Skeletal muscle tissue (tissue), 4 donors: ENCODE results near the gene ACAN. TPM values are rescaled to one million over a fixed set of nuclear protein-coding genes. Genes with fewer than 3 reads are reported as not detected.

Source experiments
- H3K27ac ChIP-seq: one replicate; pipeline ENCODE4 v1.7.0; 2013; ENCODE audit warnings: mild to moderate bottlenecking, low read depth, low read length, inconsistent platforms
- H3K27me3 ChIP-seq, 3 donors: one replicate each; pipeline ENCODE4 v1.7.0; 2013; ENCODE audit warnings: low read length in 3 of 3; ENCODE audit not compliant: control insufficient read depth in 3 of 3, insufficient read depth in 3 of 3
- H3K36me3 ChIP-seq, 3 donors: one replicate each; pipeline ENCODE4 v1.7.0; 2013; ENCODE audit warnings: low read length in 3 of 3; ENCODE audit not compliant: control insufficient read depth in 3 of 3, insufficient read depth in 3 of 3
- H3K4me1 ChIP-seq, 3 donors: one replicate each; pipeline ENCODE4 v1.7.0; 2013; ENCODE audit warnings: low read length in 3 of 3, mild to moderate bottlenecking in 3 of 3; ENCODE audit not compliant: control insufficient read depth in 3 of 3, insufficient read depth in 3 of 3
- H3K4me3 ChIP-seq, 3 donors: one replicate each; pipeline ENCODE4 v1.7.0; 2013; ENCODE audit warnings: low read length in 3 of 3
- H3K9ac ChIP-seq, 3 donors: one replicate each; pipeline ENCODE4 v1.7.0; 2013; ENCODE audit warnings: low read length in 3 of 3, mild to moderate bottlenecking in 3 of 3, moderate library complexity in 2 of 3, low read depth in 1 of 3
- H3K9me3 ChIP-seq, 3 donors: one replicate each; pipeline ENCODE4 v1.7.0; 2013; ENCODE audit warnings: low read length in 3 of 3; ENCODE audit not compliant: control insufficient read depth in 3 of 3
- total RNA-seq: library from RNA; depleted of rRNA; stranded (reverse); fragments of >200 nt; gene quantifications from one replicate; pipeline ENCODE4 v1.2.3, GENCODE V29; 2014
- donor health status: Osteomylitis.

The ACAN gene
- total RNA-seq: 13.6 TPM

DNA sequence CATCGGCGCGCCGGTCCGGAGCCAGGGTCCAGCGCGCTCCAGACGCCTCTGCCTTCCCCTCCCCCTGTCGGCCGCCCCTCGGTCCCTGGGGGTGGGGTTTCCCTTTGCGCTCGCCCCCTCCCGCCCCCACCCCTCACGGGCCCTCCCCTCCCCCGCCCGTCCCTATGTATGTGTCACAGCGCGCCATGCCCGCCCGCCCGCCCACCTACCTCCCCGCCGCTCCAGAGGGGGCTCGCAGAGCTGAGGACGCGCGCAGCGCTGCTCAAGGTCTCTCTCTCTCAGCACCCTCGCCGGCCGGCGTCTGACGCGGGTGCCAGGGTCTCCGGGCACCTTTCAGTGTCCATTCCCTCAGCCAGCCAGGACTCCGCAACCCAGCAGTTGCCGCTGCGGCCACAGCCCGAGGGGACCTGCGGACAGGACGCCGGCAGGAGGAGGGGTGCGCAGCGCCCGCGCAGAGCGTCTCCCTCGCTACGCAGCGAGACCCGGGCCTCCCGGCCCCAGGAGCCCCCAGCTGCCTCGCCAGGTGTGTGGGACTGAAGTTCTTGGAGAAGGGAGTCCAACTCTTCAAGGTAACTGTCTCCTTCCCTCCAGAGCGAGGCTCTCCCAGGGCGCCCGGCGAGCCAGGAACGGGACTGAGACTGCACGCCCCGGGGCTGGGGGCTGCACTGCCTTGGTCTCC, at the start of gene ACAN:
Gene ACAN, plus strand, starts transcription at position 196 of the 679 bp plus-strand sequence. CDS start 32,771 bp downstream, outside the sequence.
- H3K27ac ChIP-seq: no peak within 1 kb of the TSS

DNA sequence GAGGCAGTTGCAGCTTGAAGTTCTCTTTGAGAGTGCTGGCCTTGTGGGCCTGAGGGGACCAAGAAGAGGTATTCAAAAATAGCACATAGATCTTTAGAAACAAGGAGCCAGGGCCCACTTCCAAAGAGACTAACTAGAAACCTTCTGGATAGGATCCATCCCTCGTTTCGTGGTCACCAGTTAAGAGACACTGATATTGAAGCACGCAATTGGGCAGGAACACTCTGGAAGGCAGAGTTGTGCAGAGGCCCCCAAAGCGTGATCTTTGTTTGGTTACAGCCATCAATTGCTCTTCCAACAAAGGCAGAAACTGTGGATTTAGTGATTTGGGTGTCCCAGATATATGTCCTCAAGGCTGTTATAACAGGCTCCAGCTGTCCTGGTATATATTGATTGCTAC, 46.7 kb upstream of the ACAN start:
- H3K9me3 ChIP-seq: peaks cover 3 to 4% (median 3%) of the 10 kb centered on the region in 3 donors
- no peaks in the 10 kb centered on the region for H3K36me3 ChIP-seq
- H3K9ac ChIP-seq: no peak overlapping the region
- H3K27ac ChIP-seq: no peak overlapping the region
- H3K4me3 ChIP-seq: no peak overlapping the region
- no peaks in the 10 kb centered on the region for H3K27me3 ChIP-seq
- H3K4me1 ChIP-seq: no peaks in the 10 kb centered on the region

More for the DNA sequence above, at the start of gene ACAN:
- no peaks in the 10 kb centered on the region for H3K9me3 ChIP-seq
- H3K27me3 ChIP-seq: peaks cover 55 to 70% (median 67%) of the 10 kb centered on the region in 3 donors
- H3K9ac ChIP-seq: no peak within 1 kb of the TSS
- H3K36me3 ChIP-seq: no peaks in the 10 kb centered on the region
- peak within 1 kb of the TSS in 2 of 3 donors; percentile 32 to 41 for H3K4me3 ChIP-seq
- H3K4me1 ChIP-seq: peaks cover 0 to 5% (median 2%) of the 10 kb centered on the region in 3 donors

DNA sequence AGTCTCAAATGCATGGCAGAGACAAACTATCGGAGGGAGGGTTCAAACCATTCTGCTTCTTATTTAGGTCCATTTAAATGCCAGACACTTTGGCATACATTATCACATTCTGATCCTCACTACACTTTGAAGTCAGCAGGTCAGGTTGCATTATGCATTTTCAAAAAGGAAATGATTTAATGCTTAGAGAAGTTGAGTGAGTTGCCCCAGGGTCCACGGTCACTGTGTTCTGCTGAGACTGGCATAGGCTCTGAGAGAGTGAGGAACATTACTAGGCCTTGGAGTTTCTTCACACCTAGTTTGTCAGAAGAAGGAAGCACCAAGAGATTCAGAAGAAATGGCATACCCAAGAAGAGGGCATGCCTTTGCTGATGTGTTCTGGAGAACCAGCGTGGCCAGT, 46.3 kb upstream of the ACAN start:
- no peak overlapping the region for H3K27ac ChIP-seq

DNA sequence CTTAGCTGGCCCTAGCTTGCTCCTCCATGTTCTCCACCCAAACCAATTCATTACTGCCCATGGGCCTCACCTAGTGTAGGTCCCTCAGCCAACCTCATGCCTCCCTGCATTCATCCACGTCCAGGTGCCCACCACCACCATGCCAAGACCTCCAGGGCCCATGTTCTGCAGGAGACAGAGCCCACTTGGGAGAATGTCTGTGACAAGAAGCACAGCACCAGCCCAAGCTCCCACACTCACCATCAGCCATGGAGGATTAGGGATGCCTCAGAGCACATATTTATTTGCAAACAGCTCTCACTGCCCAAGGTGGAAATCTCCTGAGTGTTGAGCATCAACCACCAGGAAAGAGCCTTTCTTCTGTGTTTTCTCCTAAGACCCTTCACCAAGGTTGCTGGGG, 43.4 kb upstream of the ACAN start:
- no peak overlapping the region for H3K9ac ChIP-seq
- H3K9me3 ChIP-seq: peaks cover 3 to 4% (median 3%) of the 10 kb centered on the region in 3 donors
- H3K4me3 ChIP-seq: no peak overlapping the region
- no peaks in the 10 kb centered on the region for H3K36me3 ChIP-seq
- H3K27ac ChIP-seq: no peak overlapping the region
- no peaks in the 10 kb centered on the region for H3K4me1 ChIP-seq
- H3K27me3 ChIP-seq: peaks cover 0 to 10% (median 3%) of the 10 kb centered on the region in 3 donors

More for the DNA sequence above, 46.3 kb upstream of the ACAN start:
- Histone ChIP-seq H3K4me3 (no peak overlapping the region), H3K27me3 (peaks cover 0 to 3% (median under 1%) of the 10 kb centered on the region in 3 donors), H3K36me3 (no peaks in the 10 kb centered on the region), H3K9ac (no peak overlapping the region), H3K9me3 (peaks cover 3 to 4% (median 3%) of the 10 kb centered on the region in 3 donors), H3K4me1 (no peaks in the 10 kb centered on the region)

DNA sequence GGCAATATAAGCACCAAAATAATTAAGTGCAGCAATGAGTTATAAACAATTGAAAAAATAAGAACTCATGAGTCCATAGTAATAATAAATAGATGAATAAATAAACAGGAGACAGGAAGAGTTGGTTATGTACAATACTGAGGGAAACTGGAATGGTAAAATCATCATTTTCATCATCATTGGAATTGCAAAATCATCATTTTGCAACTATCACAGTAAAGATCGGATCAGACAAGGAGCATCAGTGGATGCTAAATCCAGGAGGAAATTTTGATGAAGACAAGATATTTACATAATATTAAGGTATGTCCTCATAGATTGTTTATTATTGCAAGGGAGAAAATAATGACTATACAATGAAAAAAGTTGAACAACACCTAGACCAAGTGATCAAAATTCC, 38.8 kb upstream of the ACAN start:
- no peaks in the 10 kb centered on the region for H3K4me1 ChIP-seq
- H3K27ac ChIP-seq: no peak overlapping the region
- H3K36me3 ChIP-seq: no peaks in the 10 kb centered on the region
- H3K9ac ChIP-seq: no peak overlapping the region
- peaks cover 5 to 24% (median 14%) of the 10 kb centered on the region in 3 donors for H3K27me3 ChIP-seq
- no peak overlapping the region for H3K4me3 ChIP-seq
- peaks cover 3 to 4% (median 3%) of the 10 kb centered on the region in 3 donors for H3K9me3 ChIP-seq

DNA sequence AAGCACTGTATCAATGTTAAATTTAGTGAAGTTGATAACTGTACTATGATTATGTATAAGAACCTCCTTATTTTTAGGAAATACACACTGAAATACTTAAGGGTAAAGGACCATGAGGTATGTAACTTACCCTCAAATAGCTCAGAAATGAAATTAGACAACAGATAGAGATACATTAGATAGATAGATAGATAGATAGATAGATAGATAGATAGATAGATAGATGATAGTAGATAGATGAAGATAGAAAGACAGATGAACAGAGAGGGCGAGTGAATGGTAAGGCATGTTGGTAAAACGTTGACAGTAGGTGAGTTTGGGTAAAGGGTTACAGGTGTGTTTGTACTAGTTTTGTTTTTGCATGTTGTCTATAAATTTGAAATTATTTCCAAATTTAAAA, 38.0 kb upstream of the ACAN start:
- Histone ChIP-seq H3K4me1 (no peaks in the 10 kb centered on the region), H3K4me3 (no peak overlapping the region), H3K27me3 (peaks cover 12 to 30% (median 21%) of the 10 kb centered on the region in 3 donors), H3K27ac (no peak overlapping the region), H3K9me3 (peaks cover 4 to 6% (median 6%) of the 10 kb centered on the region in 3 donors), H3K9ac (no peak overlapping the region), H3K36me3 (no peaks in the 10 kb centered on the region)

DNA sequence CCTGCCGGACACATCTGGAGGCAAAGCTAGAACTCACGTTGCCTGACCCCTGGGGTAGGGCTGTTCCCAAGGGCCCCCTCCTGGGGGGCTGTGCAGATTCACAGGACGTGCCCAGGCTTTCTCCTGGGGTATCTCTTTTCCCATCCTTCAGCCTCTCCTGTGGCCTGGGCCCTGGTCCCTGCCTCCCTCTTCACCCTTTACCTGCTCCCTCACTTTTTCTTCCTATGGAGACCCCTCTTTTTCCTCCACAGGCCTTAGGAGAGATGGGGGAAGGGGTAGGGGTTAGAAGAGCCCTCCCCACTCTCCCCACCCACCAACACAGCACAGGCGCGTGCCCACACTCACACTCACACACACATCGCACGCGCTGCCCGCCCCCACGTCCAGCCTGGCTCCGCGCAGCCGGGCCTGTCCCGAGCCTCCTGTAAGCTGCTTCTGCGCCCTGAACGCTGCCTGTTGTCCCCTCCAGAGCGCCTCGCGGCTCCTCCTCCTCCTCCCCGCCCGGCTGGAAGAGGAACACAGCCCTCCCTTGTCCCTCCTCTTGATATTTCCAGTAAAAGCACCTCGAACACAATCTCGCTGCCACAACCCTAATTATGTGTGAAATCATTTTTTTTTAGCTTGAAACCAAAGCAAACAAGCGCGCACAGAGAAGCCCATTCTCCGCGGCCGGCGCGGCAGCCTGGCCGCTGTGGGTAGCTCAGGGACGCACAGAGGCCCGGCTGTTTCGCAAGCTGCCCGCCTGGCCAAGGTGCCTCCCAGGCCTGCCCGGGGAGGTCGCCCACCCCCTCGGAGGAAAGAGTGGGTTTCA, 33.9 kb upstream of the ACAN start:
- peaks cover 12 to 21% (median 18%) of the 10 kb centered on the region in 3 donors for H3K27me3 ChIP-seq
- H3K4me1 ChIP-seq: no peaks in the 10 kb centered on the region
- H3K36me3 ChIP-seq: no peaks in the 10 kb centered on the region
- no peak overlapping the region for H3K27ac ChIP-seq
- H3K9me3 ChIP-seq: peaks cover 0 to 6% (median 3%) of the 10 kb centered on the region in 3 donors
- H3K4me3 ChIP-seq: peak overlapping the region in 1 of 3 donors; percentile 14
- H3K9ac ChIP-seq: no peak overlapping the region

DNA sequence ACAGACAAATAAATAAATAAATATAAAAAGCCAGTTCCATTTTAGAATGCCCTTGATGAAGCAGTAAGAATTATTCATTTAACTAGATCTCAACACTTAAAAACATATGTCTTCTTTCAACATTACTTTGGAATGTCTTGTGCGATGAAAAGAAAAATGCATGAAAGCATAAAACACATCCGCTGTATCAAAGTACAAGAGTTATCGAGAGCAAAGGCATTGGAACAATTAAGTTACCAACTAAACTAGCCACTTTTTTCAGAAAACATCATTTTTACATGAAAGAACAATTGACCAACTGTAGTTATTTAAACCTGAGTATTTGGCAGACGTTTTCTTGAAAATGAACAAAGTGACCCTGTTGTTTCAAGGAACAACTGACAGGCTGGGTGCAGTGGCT, 27.5 kb upstream of the ACAN start:
- Histone ChIP-seq H3K36me3 (no peaks in the 10 kb centered on the region), H3K27ac (no peak overlapping the region), H3K9me3 (peaks cover 0 to 5% (median 0%) of the 10 kb centered on the region in 3 donors), H3K9ac (no peak overlapping the region), H3K27me3 (no peaks in the 10 kb centered on the region), H3K4me3 (no peak overlapping the region), H3K4me1 (no peaks in the 10 kb centered on the region)

DNA sequence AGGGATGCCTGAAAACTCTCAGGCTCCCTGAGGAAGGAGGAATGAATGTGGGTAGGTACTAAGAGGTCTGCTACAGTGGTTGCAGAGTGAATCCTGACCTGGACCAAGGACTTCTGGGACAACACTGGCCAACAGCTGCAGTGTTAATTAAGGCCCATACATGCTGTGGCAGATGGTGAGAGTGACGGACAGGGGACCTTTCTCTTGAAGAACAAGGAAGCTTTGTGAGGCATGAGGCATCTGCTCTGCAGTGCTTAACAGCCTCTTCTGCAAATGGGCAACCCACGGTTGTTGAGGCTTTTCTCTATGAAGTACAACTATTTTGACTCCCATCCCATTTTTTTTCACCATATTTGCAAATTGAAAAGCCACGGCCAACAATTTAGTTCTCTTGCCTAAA, 26.6 kb upstream of the ACAN start:
- H3K27me3 ChIP-seq: no peaks in the 10 kb centered on the region
- no peaks in the 10 kb centered on the region for H3K4me1 ChIP-seq
- H3K9me3 ChIP-seq: peaks cover 0 to 5% (median 0%) of the 10 kb centered on the region in 3 donors
- H3K36me3 ChIP-seq: no peaks in the 10 kb centered on the region
- H3K27ac ChIP-seq: no peak overlapping the region
- H3K9ac ChIP-seq: no peak overlapping the region
- H3K4me3 ChIP-seq: no peak overlapping the region

DNA sequence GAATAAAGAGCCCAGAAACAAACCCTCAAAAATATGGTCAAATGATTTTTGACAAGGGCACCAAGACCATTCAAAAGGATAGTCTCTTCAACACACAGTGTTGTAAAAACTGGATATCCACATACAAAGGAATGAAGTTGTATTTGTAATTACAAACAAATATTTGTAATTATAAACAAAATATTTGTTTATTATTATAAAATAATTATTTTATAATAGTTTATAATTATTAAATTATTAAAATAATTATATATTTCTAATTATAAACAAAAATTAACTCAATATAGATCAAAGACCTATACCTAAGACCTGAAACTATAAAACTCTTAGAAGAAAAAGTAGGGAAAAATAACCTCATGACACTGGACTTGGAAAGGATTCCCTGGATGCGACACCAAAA, 23.3 kb upstream of the ACAN start:
- H3K4me1 ChIP-seq: no peaks in the 10 kb centered on the region
- H3K27me3 ChIP-seq: no peaks in the 10 kb centered on the region
- H3K36me3 ChIP-seq: no peaks in the 10 kb centered on the region
- H3K4me3 ChIP-seq: no peak overlapping the region
- no peak overlapping the region for H3K27ac ChIP-seq
- H3K9ac ChIP-seq: no peak overlapping the region
- peaks cover 0 to 5% (median 0%) of the 10 kb centered on the region in 3 donors for H3K9me3 ChIP-seq
